GM13977 (cell line): Measurements from ENCODE around the gene TXNRD1.

Experiments used
- DNase-seq: peaks from one replicate; pipeline ENCODE4 v3.0.0; 2012; ENCODE audit warnings: low spot score
- in situ Hi-C: fragments of 300-500 bp; cut with MboI; formaldehyde crosslinking; loops from one replicate; pipeline ENCODE4 v1.12.0; 2022; ENCODE audit warnings: low sequenced_read_pairs, low pct_unique_long_range_greater_than_20kb, mixed read lengths, inconsistent platforms; ENCODE audit not compliant: unreplicated experiment
- TF ChIP-seq, protein P1 (sequence below): IDR thresholded peaks from 2 replicates; pipeline ENCODE4 v1.5.1; 2012; ENCODE audit warnings: mild to moderate bottlenecking, control low read depth; ENCODE audit not compliant: insufficient read depth; ENCODE audit errors: extremely low read depth, missing control alignments

The TXNRD1 gene

GRCh38 chr12:104345234-104346066 is 129.9 kb downstream of the TXNRD1 start:
- no peak for DNase-seq
- TF ChIP-seq, protein P1, sequence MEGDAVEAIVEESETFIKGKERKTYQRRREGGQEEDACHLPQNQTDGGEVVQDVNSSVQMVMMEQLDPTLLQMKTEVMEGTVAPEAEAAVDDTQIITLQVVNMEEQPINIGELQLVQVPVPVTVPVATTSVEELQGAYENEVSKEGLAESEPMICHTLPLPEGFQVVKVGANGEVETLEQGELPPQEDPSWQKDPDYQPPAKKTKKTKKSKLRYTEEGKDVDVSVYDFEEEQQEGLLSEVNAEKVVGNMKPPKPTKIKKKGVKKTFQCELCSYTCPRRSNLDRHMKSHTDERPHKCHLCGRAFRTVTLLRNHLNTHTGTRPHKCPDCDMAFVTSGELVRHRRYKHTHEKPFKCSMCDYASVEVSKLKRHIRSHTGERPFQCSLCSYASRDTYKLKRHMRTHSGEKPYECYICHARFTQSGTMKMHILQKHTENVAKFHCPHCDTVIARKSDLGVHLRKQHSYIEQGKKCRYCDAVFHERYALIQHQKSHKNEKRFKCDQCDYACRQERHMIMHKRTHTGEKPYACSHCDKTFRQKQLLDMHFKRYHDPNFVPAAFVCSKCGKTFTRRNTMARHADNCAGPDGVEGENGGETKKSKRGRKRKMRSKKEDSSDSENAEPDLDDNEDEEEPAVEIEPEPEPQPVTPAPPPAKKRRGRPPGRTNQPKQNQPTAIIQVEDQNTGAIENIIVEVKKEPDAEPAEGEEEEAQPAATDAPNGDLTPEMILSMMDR = no peak
- in situ Hi-C loops = no loop called here

- DNase-seq = no peak
- in situ Hi-C loops = no loop called here
- TF ChIP-seq, protein P1 = no peak
These were observed 131.9 kb downstream of the TXNRD1 start for GRCh38 chr12:104347374-104348075.

- TF ChIP-seq, protein P1 = no peak
- DNase-seq = no peak
- in situ Hi-C loops = no loop called here
These were observed 132.9 kb downstream of the TXNRD1 start for GRCh38 chr12:104348283-104348993.

GRCh38 chr12:104348994-104349494 is 133.5 kb downstream of the TXNRD1 start:
- no peak for DNase-seq
- TF ChIP-seq, protein P1 = no peak
- in situ Hi-C loops = no loop called here

GRCh38 chr12:104350211-104351056 is 134.9 kb downstream of the TXNRD1 start:
- no peak for DNase-seq
- in situ Hi-C loops = loop anchor here (5.0 kb wide), 1 partner anchor 138 kb away; no protein-coding TSS in a partner anchor
- TF ChIP-seq, protein P1 = no peak
